GOT3 (cell line): Measurements from ENCODE around the gene RNPC3.
A peak's percentile ranks its signal among the peaks of the same experiment; 100 is the strongest.

ENCODE experiments used
- DNase-seq: peaks from one replicate; lab custom pipeline; 2025; ENCODE audit warnings: mixed read lengths; lab: John Stamatoyannopoulos, UW

Gene RNPC3

GRCh38 chr1:103525607-103526507 is at the start of gene RNPC3:
Gene RNPC3, plus strand, starts transcription at chr1:103525699. Its CDS starts 372 bp downstream, at chr1:103526071.
- peak; percentile 41 for DNase-seq

- DNase-seq: no peak
These were observed 48.4 kb upstream of the RNPC3 start for GRCh38 chr1:103477101-103477500.

- no peak for DNase-seq
These were observed 35.6 kb upstream of the RNPC3 start for GRCh38 chr1:103489935-103490334.

GRCh38 chr1:103492003-103492625 is 33.4 kb upstream of the RNPC3 start:
- no peak for DNase-seq

- DNase-seq: no peak
These were observed 29.4 kb upstream of the RNPC3 start for GRCh38 chr1:103496014-103496635.

GRCh38 chr1:103497404-103497803 is 28.1 kb upstream of the RNPC3 start:
- no peak for DNase-seq

- no peak for DNase-seq
These were observed 16.2 kb upstream of the RNPC3 start for GRCh38 chr1:103509250-103509649.

GRCh38 chr1:103513711-103514110 is 11.8 kb upstream of the RNPC3 start:
- DNase-seq: no peak

- DNase-seq: no peak
These were observed 10.5 kb upstream of the RNPC3 start for GRCh38 chr1:103514920-103515503.

GRCh38 chr1:103516283-103516682 is 9.2 kb upstream of the RNPC3 start:
- no peak for DNase-seq

GRCh38 chr1:103516693-103517092 is 8.8 kb upstream of the RNPC3 start:
- DNase-seq: no peak

- no peak for DNase-seq
These were observed 8.0 kb upstream of the RNPC3 start for GRCh38 chr1:103517380-103518047.

GRCh38 chr1:103520822-103521221 is 4.7 kb upstream of the RNPC3 start:
- no peak for DNase-seq

GRCh38 chr1:103523346-103523745 is 2.2 kb upstream of the RNPC3 start:
- no peak for DNase-seq

- DNase-seq: no peak
These were observed 339 bp upstream of the RNPC3 start for GRCh38 chr1:103525114-103525606.

GRCh38 chr1:103527331-103527730 is 1.8 kb downstream of the RNPC3 start:
- no peak for DNase-seq

- no peak for DNase-seq
These were observed 4.2 kb downstream of the RNPC3 start for GRCh38 chr1:103529746-103530145.

GRCh38 chr1:103538226-103538625 is 12.7 kb downstream of the RNPC3 start:
- DNase-seq: no peak

- DNase-seq: no peak
These were observed 15.9 kb downstream of the RNPC3 start for GRCh38 chr1:103541431-103541830.

GRCh38 chr1:103546496-103546895 is 21.0 kb downstream of the RNPC3 start:
- no peak for DNase-seq

- DNase-seq: no peak
These were observed 22.3 kb downstream of the RNPC3 start for GRCh38 chr1:103547840-103548239.

- no peak for DNase-seq
These were observed 34.9 kb downstream of the RNPC3 start for GRCh38 chr1:103560427-103560826.
